ENCODE data around the gene DBNDD1.

Gene DBNDD1

DNA sequence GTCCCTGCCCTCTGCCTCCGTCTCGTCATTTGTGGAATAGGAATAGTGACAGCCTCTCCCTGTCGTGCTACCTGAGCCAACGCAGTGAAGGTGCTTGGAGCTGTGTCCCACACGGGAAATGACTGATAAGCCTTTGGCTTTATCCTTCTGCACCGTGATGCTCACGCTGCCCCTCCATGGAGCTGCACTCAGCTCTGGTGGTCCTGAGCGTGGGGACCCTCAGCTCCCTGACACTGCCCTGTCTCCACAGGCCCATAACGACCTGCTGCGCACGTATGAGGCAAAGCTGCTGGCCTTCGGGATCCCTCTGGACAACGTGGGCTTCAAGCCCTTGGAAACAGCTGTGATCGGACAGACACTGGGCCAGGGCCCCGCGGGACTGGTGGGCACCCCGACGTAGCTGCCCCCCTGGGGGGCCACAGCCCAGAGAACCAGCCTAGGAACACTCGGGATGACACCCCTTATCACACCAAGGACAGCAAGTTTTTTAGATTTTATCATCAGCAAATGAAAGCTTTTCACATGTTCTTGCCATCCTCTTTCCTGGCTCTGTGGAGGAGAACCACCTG is 23.8 kb upstream of the DBNDD1 start:
- Histone ChIP-seq H3K27ac (no peak overlapping the region), H3K36me3 (ENCODE audit: insufficient read depth, low read length) (no peaks in the 10 kb centered on the region), H3K9ac (ENCODE audit: insufficient read length) (no peak overlapping the region), H3K9me3 (ENCODE audit: low read depth, low read length) (no peaks in the 10 kb centered on the region), H3K4me3 (no peak overlapping the region)
- TF ChIP-seq FOXP2 (optimal IDR thresholded peaks at IDR 0.05; ENCODE audit: control extremely low read depth, extremely low read length, insufficient read depth) (no peak), EZH2 (IDR thresholded peaks at IDR 0.05) (no peak), POLR2AphosphoS5 (IDR thresholded peaks at IDR 0.05; ENCODE audit: borderline replicate concordance, low read depth, low read length) (no peak)
- DNase-seq (ENCODE audit: low read depth, low spot score), result no peak

DNA sequence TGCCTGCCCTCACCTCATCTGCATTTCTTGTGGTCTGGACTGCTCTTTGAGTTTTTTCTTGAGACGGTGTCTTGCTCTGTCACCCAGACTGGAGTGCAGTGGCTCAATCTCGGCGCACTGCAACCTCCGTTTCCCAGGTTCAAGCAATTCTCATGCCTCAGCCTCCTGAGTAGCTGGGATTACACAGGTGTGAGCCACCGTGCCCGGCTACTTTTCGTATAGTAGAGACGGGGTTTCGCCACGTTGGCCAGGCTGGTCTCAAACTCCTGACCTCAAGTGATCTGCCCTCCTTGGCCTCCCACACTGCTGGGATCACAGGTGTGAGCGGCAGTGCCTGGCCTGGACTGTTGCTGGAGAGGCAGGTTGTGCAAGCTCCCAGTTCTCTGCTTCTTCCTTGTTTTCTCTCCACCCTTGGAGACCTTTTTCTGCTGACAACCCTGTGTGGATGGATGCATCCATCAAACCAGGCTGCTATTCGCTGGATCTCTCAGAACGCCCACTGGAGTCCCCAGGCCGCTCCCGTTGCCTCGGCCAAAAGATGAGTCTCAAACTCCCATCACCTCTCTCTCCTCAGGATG is 22.7 kb upstream of the DBNDD1 start:
- Histone ChIP-seq H3K36me3 (ENCODE audit: insufficient read depth, low read length) (peaks cover 2% of the 10 kb centered on the region; the same call in 1 of the 2 replicates), H3K9me3 (ENCODE audit: low read depth, low read length) (no peaks in the 10 kb centered on the region), H3K4me3 (no peak overlapping the region), H3K9ac (ENCODE audit: insufficient read length) (no peak overlapping the region), H3K27ac (no peak overlapping the region)
- no peak for DNase-seq (ENCODE audit: low read depth, low spot score)
- TF ChIP-seq FOXP2 (optimal IDR thresholded peaks at IDR 0.05; ENCODE audit: control extremely low read depth, extremely low read length, insufficient read depth), result no peak
- no peak for TF ChIP-seq POLR2AphosphoS5 (IDR thresholded peaks at IDR 0.05; ENCODE audit: borderline replicate concordance, low read depth, low read length)
- TF ChIP-seq EZH2 (IDR thresholded peaks at IDR 0.05), result no peak

DNA sequence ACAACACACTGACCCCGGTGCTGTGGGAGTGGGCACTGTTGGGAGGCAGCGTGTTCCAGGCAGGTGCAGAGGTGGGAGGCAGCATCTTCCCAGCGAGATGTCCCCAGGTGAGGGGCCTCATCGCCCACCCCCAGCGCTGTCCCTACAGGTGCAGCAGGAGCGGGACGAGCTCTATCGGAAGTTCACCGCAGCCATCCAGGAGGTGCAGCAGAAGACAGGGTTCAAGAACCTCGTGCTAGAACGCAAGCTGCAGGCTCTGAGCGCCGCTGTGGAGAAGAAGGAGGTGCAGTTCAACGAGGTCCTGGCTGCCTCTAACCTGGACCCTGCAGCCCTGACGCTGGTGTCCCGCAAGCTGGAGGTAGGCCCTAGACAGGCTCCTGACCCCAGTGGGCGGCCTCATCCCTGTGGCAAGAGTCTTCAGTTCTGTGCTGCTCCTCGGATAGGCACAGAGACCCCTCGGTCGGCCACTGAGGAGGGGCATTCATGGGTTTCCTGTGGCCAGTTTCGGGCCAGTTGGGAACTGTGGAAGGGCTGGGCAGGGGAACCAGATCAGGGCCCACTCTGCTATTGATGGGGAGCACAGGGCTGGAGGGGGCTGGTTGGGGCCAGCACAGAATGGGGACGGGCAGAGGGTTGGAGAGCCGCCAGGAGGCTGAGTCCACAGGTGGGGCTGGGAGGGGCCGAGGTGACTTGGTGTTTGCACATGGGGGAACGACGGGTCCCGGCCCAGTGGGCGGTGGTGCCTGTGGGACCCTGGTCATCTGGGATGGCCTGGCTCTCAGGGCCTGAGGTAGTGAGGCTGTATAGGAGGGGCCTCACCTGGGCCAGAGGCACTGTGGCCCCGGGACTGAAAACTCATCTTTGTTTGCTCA is 21.1 kb upstream of the DBNDD1 start:
- no peak for DNase-seq (ENCODE audit: low read depth, low spot score)
- Histone ChIP-seq H3K36me3 (ENCODE audit: insufficient read depth, low read length) (peaks cover 6% of the 10 kb centered on the region; the same call in 1 of the 2 replicates), H3K27ac (no peak overlapping the region), H3K9me3 (ENCODE audit: low read depth, low read length) (no peaks in the 10 kb centered on the region), H3K9ac (ENCODE audit: insufficient read length) (no peak overlapping the region), H3K4me3 (no peak overlapping the region)
- TF ChIP-seq POLR2AphosphoS5 (IDR thresholded peaks at IDR 0.05; ENCODE audit: borderline replicate concordance, low read depth, low read length), result no peak
- no peak for TF ChIP-seq EZH2 (IDR thresholded peaks at IDR 0.05)
- TF ChIP-seq FOXP2 (optimal IDR thresholded peaks at IDR 0.05; ENCODE audit: control extremely low read depth, extremely low read length, insufficient read depth), result no peak

DNA sequence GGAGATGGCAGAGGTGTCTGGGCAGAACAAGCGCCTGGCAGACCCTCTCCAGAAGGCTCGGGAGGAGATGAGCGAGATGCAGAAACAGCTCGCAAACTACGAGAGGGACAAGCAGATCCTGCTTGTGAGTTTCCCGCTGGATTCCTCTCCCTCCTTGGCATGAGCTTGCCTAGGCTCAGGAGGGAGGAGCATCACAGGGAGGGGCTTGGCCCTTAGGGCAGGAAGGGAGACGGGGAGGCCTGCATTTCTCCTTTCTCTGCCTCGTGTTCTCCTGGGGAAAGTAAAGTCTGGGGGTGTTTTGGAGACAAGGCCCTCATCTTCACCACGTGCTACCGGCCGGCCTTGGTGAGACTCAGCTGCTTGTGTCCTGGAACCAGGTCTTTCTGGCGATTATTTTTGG is 18.0 kb upstream of the DBNDD1 start:
- H3K36me3 ChIP-seq (ENCODE audit: insufficient read depth, low read length), result peaks cover 6% of the 10 kb centered on the region; the same call in 1 of the 2 replicates
- no peak overlapping the region for H3K4me3 ChIP-seq
- H3K27ac ChIP-seq, result no peak overlapping the region; the same call in 1 of the 2 replicates
- no peak overlapping the region for H3K9ac ChIP-seq (ENCODE audit: insufficient read length)
- TF ChIP-seq FOXP2 (optimal IDR thresholded peaks at IDR 0.05; ENCODE audit: control extremely low read depth, extremely low read length, insufficient read depth) (no peak), EZH2 (IDR thresholded peaks at IDR 0.05) (no peak), POLR2AphosphoS5 (IDR thresholded peaks at IDR 0.05; ENCODE audit: borderline replicate concordance, low read depth, low read length) (no peak)
- DNase-seq (ENCODE audit: low read depth, low spot score), result no peak
- H3K9me3 ChIP-seq (ENCODE audit: low read depth, low read length), result no peaks in the 10 kb centered on the region

DNA sequence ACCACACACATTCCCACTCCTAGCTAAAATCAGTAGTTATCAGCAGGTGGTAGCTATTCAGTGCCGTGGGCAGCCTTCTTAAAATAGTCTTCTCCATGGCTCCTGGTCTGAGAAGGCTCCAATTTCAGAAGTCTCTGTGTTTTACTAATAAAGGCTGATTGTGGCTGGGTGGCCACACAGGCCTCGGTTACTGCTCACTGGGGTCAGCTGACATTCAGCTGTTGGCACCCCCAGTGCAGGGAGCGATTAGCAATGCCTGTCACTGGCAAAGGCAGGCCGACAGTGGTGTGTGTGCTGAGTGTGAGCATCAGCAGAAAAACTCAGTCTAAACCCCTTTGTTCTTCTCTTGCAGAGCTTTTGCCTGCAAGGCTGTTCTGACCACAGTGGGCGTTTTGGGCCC is 16.6 kb upstream of the DBNDD1 start:
- H3K36me3 ChIP-seq (ENCODE audit: insufficient read depth, low read length), result peaks cover 6% of the 10 kb centered on the region; the same call in 1 of the 2 replicates
- H3K9me3 ChIP-seq (ENCODE audit: low read depth, low read length), result no peaks in the 10 kb centered on the region
- H3K9ac ChIP-seq (ENCODE audit: insufficient read length), result no peak overlapping the region
- H3K27ac ChIP-seq, result peak overlapping the region; percentile 54; the same call in 1 of the 2 replicates
- H3K4me3 ChIP-seq, result no peak overlapping the region
- DNase-seq (ENCODE audit: low read depth, low spot score), result no peak
- no peak for TF ChIP-seq FOXP2 (optimal IDR thresholded peaks at IDR 0.05; ENCODE audit: control extremely low read depth, extremely low read length, insufficient read depth)

DNA sequence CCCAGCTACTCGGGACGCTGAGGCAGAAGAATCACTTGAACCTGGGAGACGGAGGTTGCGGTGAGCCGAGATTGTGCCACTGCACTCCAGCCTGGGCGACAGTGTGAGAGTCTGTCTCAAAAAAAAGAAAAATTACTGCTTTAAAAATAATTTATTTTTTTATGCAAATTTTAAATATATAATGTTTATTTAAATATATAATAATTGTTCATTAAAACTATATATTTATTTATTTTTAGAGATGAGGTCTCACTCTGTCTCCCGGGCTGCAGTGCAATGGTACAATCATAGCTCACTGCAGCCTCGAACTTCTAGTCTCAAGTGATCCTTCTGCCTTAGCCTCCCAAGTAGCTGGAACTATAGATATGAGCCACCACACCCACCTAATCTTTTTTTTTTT is 15.2 kb upstream of the DBNDD1 start:
- H3K9ac ChIP-seq (ENCODE audit: insufficient read length), result no peak overlapping the region
- no peak overlapping the region for H3K4me3 ChIP-seq
- no peaks in the 10 kb centered on the region for H3K9me3 ChIP-seq (ENCODE audit: low read depth, low read length)
- no peak for DNase-seq (ENCODE audit: low read depth, low spot score)
- H3K36me3 ChIP-seq (ENCODE audit: insufficient read depth, low read length), result peaks cover 6% of the 10 kb centered on the region; the same call in 1 of the 2 replicates
- TF ChIP-seq FOXP2 (optimal IDR thresholded peaks at IDR 0.05; ENCODE audit: control extremely low read depth, extremely low read length, insufficient read depth) (no peak), POLR2AphosphoS5 (IDR thresholded peaks at IDR 0.05; ENCODE audit: borderline replicate concordance, low read depth, low read length) (no peak), EZH2 (IDR thresholded peaks at IDR 0.05) (no peak)
- no peak overlapping the region for H3K27ac ChIP-seq

DNA sequence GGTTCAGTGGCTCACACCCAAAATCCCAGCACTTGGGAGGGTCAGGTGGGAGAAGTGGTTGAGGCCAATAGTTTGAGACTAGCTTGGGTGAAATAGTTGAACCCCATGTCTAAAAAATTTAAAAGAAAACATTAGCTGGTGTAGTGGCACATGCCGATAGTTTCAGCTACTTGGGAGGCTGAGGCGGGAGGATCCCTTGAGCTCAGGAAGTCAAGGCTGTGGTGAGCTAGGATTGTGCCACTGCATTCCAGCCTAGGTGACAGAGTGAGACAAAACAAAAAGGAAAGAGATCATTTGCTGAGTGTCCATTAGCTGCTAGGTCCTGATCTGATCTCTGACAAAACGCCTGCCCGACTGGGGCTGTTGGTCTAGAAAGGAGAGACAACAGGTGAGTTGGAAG is 14.1 kb upstream of the DBNDD1 start:
- H3K4me3 ChIP-seq, result no peak overlapping the region
- H3K9ac ChIP-seq (ENCODE audit: insufficient read length), result no peak overlapping the region
- H3K27ac ChIP-seq, result peak overlapping the region; percentile 50; the same call in 1 of the 2 replicates
- DNase-seq (ENCODE audit: low read depth, low spot score), result no peak
- no peak for TF ChIP-seq EZH2 (IDR thresholded peaks at IDR 0.05)
- TF ChIP-seq FOXP2 (optimal IDR thresholded peaks at IDR 0.05; ENCODE audit: control extremely low read depth, extremely low read length, insufficient read depth), result no peak
- no peak for TF ChIP-seq POLR2AphosphoS5 (IDR thresholded peaks at IDR 0.05; ENCODE audit: borderline replicate concordance, low read depth, low read length)
- H3K36me3 ChIP-seq (ENCODE audit: insufficient read depth, low read length), result peaks cover 6% of the 10 kb centered on the region; the same call in 1 of the 2 replicates
- H3K9me3 ChIP-seq (ENCODE audit: low read depth, low read length), result no peaks in the 10 kb centered on the region

DNA sequence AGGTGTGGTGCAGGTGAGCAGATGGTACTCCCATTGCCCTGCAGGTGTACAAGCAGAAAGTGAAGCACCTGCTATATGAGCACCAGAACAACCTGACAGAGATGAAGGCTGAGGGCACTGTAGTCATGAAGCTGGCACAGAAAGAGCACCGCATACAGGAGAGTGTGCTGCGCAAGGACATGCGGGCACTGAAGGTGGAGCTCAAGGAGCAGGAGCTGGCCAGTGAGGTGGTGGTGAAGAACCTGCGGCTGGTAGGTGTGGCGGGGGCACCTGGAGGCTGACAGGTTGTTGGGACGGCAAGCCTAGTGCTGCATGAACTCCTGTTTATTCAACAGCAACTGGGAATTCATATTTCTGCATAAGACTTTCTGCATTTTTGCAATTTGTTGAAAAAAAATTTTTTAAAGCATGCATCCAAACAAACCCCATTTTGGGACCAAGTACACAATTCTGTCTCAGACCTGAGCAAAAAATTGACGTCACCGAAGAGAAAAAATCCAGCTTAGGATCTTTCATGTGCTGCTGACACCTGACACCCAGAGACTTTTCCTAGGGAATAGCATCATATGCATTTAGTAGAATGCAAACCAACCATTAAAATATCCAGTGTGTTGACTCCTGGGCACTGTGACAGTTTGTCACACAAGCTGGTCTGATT is 13.5 kb upstream of the DBNDD1 start:
- no peaks in the 10 kb centered on the region for H3K9me3 ChIP-seq (ENCODE audit: low read depth, low read length)
- DNase-seq (ENCODE audit: low read depth, low spot score), result no peak
- no peak for TF ChIP-seq POLR2AphosphoS5 (IDR thresholded peaks at IDR 0.05; ENCODE audit: borderline replicate concordance, low read depth, low read length)
- no peak for TF ChIP-seq FOXP2 (optimal IDR thresholded peaks at IDR 0.05; ENCODE audit: control extremely low read depth, extremely low read length, insufficient read depth)
- no peak for TF ChIP-seq EZH2 (IDR thresholded peaks at IDR 0.05)
- H3K9ac ChIP-seq (ENCODE audit: insufficient read length), result no peak overlapping the region
- H3K36me3 ChIP-seq (ENCODE audit: insufficient read depth, low read length), result peaks cover 6% of the 10 kb centered on the region; the same call in 1 of the 2 replicates
- no peak overlapping the region for H3K4me3 ChIP-seq
- peak overlapping the region; percentile 50; the same call in 1 of the 2 replicates for H3K27ac ChIP-seq
